GM19463 (cell line): Measurements from ENCODE around the gene STAT4.
A peak's percentile ranks its signal among the peaks of the same experiment; 100 is the strongest.

Source experiments
- ATAC-seq: cut with Tn5 transposase; IDR thresholded peaks from one replicate; pipeline ENCODE4 v1.9.1; 2021; ENCODE audit warnings: mild to moderate bottlenecking, moderate library complexity; ENCODE audit not compliant: unreplicated experiment

The STAT4 gene

GRCh38 chr2:191150600-191151330, at the start of gene STAT4:
STAT4 (minus strand) TSS chr2:191150994; CDS start chr2:191148203, 2,791 bp downstream.
- ATAC-seq: peak; percentile 92

- ATAC-seq: no peak
Observed at GRCh38 chr2:191199929-191200512, 49.2 kb upstream of the STAT4 start.

- ATAC-seq: no peak
Observed at GRCh38 chr2:191198271-191198670, 47.5 kb upstream of the STAT4 start.

GRCh38 chr2:191197096-191197495, 46.3 kb upstream of the STAT4 start:
- no peak for ATAC-seq

- no peak for ATAC-seq
Observed at GRCh38 chr2:191195021-191195420, 44.2 kb upstream of the STAT4 start.

- no peak for ATAC-seq
Observed at GRCh38 chr2:191190861-191191552, 40.2 kb upstream of the STAT4 start.

- ATAC-seq: no peak
Observed at GRCh38 chr2:191190435-191190834, 39.6 kb upstream of the STAT4 start.

GRCh38 chr2:191189112-191189635, 38.4 kb upstream of the STAT4 start:
- no peak for ATAC-seq

- no peak for ATAC-seq
Observed at GRCh38 chr2:191188550-191189093, 37.8 kb upstream of the STAT4 start.

GRCh38 chr2:191187105-191187829, 36.5 kb upstream of the STAT4 start:
- no peak for ATAC-seq

- ATAC-seq: no peak
Observed at GRCh38 chr2:191184457-191184856, 33.7 kb upstream of the STAT4 start.

GRCh38 chr2:191183516-191183915, 32.7 kb upstream of the STAT4 start:
- no peak for ATAC-seq

GRCh38 chr2:191183081-191183480, 32.3 kb upstream of the STAT4 start:
- ATAC-seq: no peak

- ATAC-seq: no peak
Observed at GRCh38 chr2:191180713-191181112, 29.9 kb upstream of the STAT4 start.

- ATAC-seq: no peak
Observed at GRCh38 chr2:191180276-191180675, 29.5 kb upstream of the STAT4 start.

GRCh38 chr2:191178806-191179514, 28.2 kb upstream of the STAT4 start:
- ATAC-seq: no peak

GRCh38 chr2:191177751-191178736, 27.2 kb upstream of the STAT4 start:
- ATAC-seq: no peak

GRCh38 chr2:191176801-191177438, 26.1 kb upstream of the STAT4 start:
- ATAC-seq: peak; percentile 37

GRCh38 chr2:191176305-191176704, 25.5 kb upstream of the STAT4 start:
- ATAC-seq: peak; percentile 40
